Measurements from ENCODE around the gene MATN1.

GRCh38 chr1:30700528-30701257 lies 22.7 kb downstream of the MATN1 start:
- TF ChIP-seq CTCF (IDR thresholded peaks at IDR 0.05) = no peak
- TF ChIP-seq POLR2AphosphoS5 (IDR thresholded peaks at IDR 0.05; ENCODE audit: insufficient read depth in 1 of 2, low read depth in 1 of 2) = peak; percentile 62 to 84
- no peak for TF ChIP-seq POLR2A (IDR thresholded peaks at IDR 0.05)
